ENCODE results near the gene PWWP2B. TPM values are rescaled to one million over a fixed set of nuclear protein-coding genes. Genes with fewer than 3 reads are reported as not detected.
"Not testable (repeated sequence)": the region's sequence is repeated elsewhere in the genome, so short reads cannot be mapped to it uniquely, and the experiment has no call there.

Gene PWWP2B
- total RNA-seq, 5 donors from 2014 or later (not counting 1 experiment from before 2014, with no cell fraction given), result 11.5 to 15.3 (median 13.6) TPM

GRCh38 chr10:132351611-132352010 is 45.4 kb upstream of the PWWP2B start:
- Histone ChIP-seq H3K36me3 (ENCODE audit: control insufficient read depth in 2 of 2, extremely low read depth in 1 of 2, insufficient read depth in 1 of 2, low read length in 1 of 2) (peaks cover 0 to 4% of the 10 kb centered on the region in 2 donors), H3K27me3 (replicated peaks in 1 of 2; ENCODE audit: control insufficient read depth in 2 of 2, extremely low read depth in 1 of 2, insufficient read depth in 2 of 2, low read length in 1 of 2) (no peaks in the 10 kb centered on the region), H3K4me1 (ENCODE audit: control insufficient read depth in 1 of 2, extremely low read depth in 1 of 2, insufficient read depth in 2 of 2, low read length in 2 of 2) (peaks cover 0 to 5% of the 10 kb centered on the region in 2 experiments), H3K27ac (ENCODE audit: low read length) (no peak overlapping the region), H3K9me3 (no peaks in the 10 kb centered on the region), H3K4me3 (ENCODE audit: control insufficient read depth in 1 of 2, extremely low read depth in 1 of 2, low read length in 1 of 2) (no peak overlapping the region)
- Mint-ChIP-seq H3K36me3 (peaks cover 6% of the 10 kb centered on the region), H3K27ac (no peak overlapping the region), H3K4me3 (no peak overlapping the region), H3K4me1 (peaks cover 0 to 3% (median 2%) of the 10 kb centered on the region in 3 donors), H3K27me3 (no peaks in the 10 kb centered on the region), H3K9me3 (no peaks in the 10 kb centered on the region)
- ATAC-seq (replicated peaks in 1 of 4), result no peak
- CTCF ChIA-PET, result no interaction called here
- POLR2A ChIA-PET, result no interaction called here
- no peak for DNase-seq
- WGBS (ENCODE audit: insufficient coverage), result 93% methylated on average over 21 of the region's 25 CpGs

GRCh38 chr10:132352462-132353308 is 44.3 kb upstream of the PWWP2B start:
- 65% methylated on average over 28 of the region's 44 CpGs for WGBS (ENCODE audit: insufficient coverage)
- POLR2A ChIA-PET, result interaction anchor here in 1 of 2 donors (0.6 kb wide), 1 partner anchor 89 kb away, joined by 3 read pairs; no protein-coding TSS in a partner anchor
- H3K4me1 ChIP-seq (ENCODE audit: control insufficient read depth in 1 of 2, extremely low read depth in 1 of 2, insufficient read depth in 2 of 2, low read length in 2 of 2); H3K4me1 Mint-ChIP-seq; H3K27me3 Mint-ChIP-seq; H3K36me3 ChIP-seq (ENCODE audit: control insufficient read depth in 2 of 2, extremely low read depth in 1 of 2, insufficient read depth in 1 of 2, low read length in 1 of 2); H3K27ac Mint-ChIP-seq; CTCF ChIA-PET; H3K9me3 Mint-ChIP-seq; H3K9me3 ChIP-seq; H3K4me3 Mint-ChIP-seq; H3K4me3 ChIP-seq (ENCODE audit: control insufficient read depth in 1 of 2, extremely low read depth in 1 of 2, low read length in 1 of 2); H3K36me3 Mint-ChIP-seq; H3K27ac ChIP-seq (ENCODE audit: low read length); H3K27me3 ChIP-seq (replicated peaks in 1 of 2; ENCODE audit: control insufficient read depth in 2 of 2, extremely low read depth in 1 of 2, insufficient read depth in 2 of 2, low read length in 1 of 2): not testable (repeated sequence)
- DNase-seq, result peak in 34 of 35 experiments; percentile 28 to 84 (median 68)
- peak; percentile 73 to 78 (median 76) for ATAC-seq (replicated peaks in 1 of 4)

GRCh38 chr10:132353456-132354355 is 43.3 kb upstream of the PWWP2B start:
- Histone ChIP-seq H3K4me3 (ENCODE audit: control insufficient read depth in 1 of 2, extremely low read depth in 1 of 2, low read length in 1 of 2) (no peak overlapping the region), H3K27me3 (replicated peaks in 1 of 2; ENCODE audit: control insufficient read depth in 2 of 2, extremely low read depth in 1 of 2, insufficient read depth in 2 of 2, low read length in 1 of 2) (no peaks in the 10 kb centered on the region), H3K9me3 (no peaks in the 10 kb centered on the region), H3K36me3 (ENCODE audit: control insufficient read depth in 2 of 2, extremely low read depth in 1 of 2, insufficient read depth in 1 of 2, low read length in 1 of 2) (peaks cover 0 to 1% of the 10 kb centered on the region in 2 donors), H3K27ac (ENCODE audit: low read length) (no peak overlapping the region), H3K4me1 (ENCODE audit: control insufficient read depth in 1 of 2, extremely low read depth in 1 of 2, insufficient read depth in 2 of 2, low read length in 2 of 2) (peaks cover 0 to 5% of the 10 kb centered on the region in 2 experiments)
- H3K4me3 Mint-ChIP-seq, result no peak overlapping the region
- no peaks in the 10 kb centered on the region for H3K36me3 Mint-ChIP-seq
- ChIA-PET POLR2A (interaction anchor here in 1 of 2 donors (0.6 kb wide), 1 partner anchor 90 kb away, joined by 3 read pairs; no protein-coding TSS in a partner anchor), CTCF (no interaction called here)
- no peak for DNase-seq
- H3K4me1 Mint-ChIP-seq, result peaks cover 0 to 3% (median 2%) of the 10 kb centered on the region in 3 donors
- peak overlapping the region in 1 of 2 donors; percentile 44 for H3K27ac Mint-ChIP-seq
- 92% methylated on average over 17 of the region's 20 CpGs for WGBS (ENCODE audit: insufficient coverage)
- no peaks in the 10 kb centered on the region for H3K9me3 Mint-ChIP-seq
- ATAC-seq (replicated peaks in 1 of 4), result no peak
- H3K27me3 Mint-ChIP-seq, result no peaks in the 10 kb centered on the region

GRCh38 chr10:132354356-132355094 is 42.5 kb upstream of the PWWP2B start:
- POLR2A ChIA-PET, result no interaction called here
- 86% methylated on average over 18 of the region's 32 CpGs for WGBS (ENCODE audit: insufficient coverage)

GRCh38 chr10:132355297-132355696 is 41.7 kb upstream of the PWWP2B start:
- Mint-ChIP-seq H3K27me3 (no peaks in the 10 kb centered on the region), H3K36me3 (no peaks in the 10 kb centered on the region), H3K9me3 (no peaks in the 10 kb centered on the region), H3K27ac (no peak overlapping the region), H3K4me1 (peaks cover 0 to 3% (median 2%) of the 10 kb centered on the region in 3 donors), H3K4me3 (no peak overlapping the region)
- POLR2A ChIA-PET, result no interaction called here
- CTCF ChIA-PET, result no interaction called here
- Histone ChIP-seq H3K27ac (ENCODE audit: low read length) (no peak overlapping the region), H3K9me3 (no peaks in the 10 kb centered on the region), H3K4me3 (ENCODE audit: control insufficient read depth in 1 of 2, extremely low read depth in 1 of 2, low read length in 1 of 2) (no peak overlapping the region), H3K36me3 (ENCODE audit: control insufficient read depth in 2 of 2, extremely low read depth in 1 of 2, insufficient read depth in 1 of 2, low read length in 1 of 2) (no peaks in the 10 kb centered on the region), H3K4me1 (ENCODE audit: control insufficient read depth in 1 of 2, extremely low read depth in 1 of 2, insufficient read depth in 2 of 2, low read length in 2 of 2) (peaks cover 0 to 5% of the 10 kb centered on the region in 2 experiments), H3K27me3 (replicated peaks in 1 of 2; ENCODE audit: control insufficient read depth in 2 of 2, extremely low read depth in 1 of 2, insufficient read depth in 2 of 2, low read length in 1 of 2) (no peaks in the 10 kb centered on the region)
- 95% methylated on average over 16 of the region's 17 CpGs for WGBS (ENCODE audit: insufficient coverage)
- ATAC-seq (replicated peaks in 1 of 4), result no peak
- no peak for DNase-seq

More at GRCh38 chr10:132354356-132355094, 42.5 kb upstream of the PWWP2B start:
- Mint-ChIP-seq H3K4me3 (no peak overlapping the region), H3K27ac (no peak overlapping the region), H3K36me3 (no peaks in the 10 kb centered on the region), H3K4me1 (peaks cover 0 to 3% (median 2%) of the 10 kb centered on the region in 3 donors), H3K27me3 (no peaks in the 10 kb centered on the region), H3K9me3 (no peaks in the 10 kb centered on the region)
- no peaks in the 10 kb centered on the region for H3K9me3 ChIP-seq
- no peaks in the 10 kb centered on the region for H3K36me3 ChIP-seq (ENCODE audit: control insufficient read depth in 2 of 2, extremely low read depth in 1 of 2, insufficient read depth in 1 of 2, low read length in 1 of 2)
- peaks cover 0 to 5% of the 10 kb centered on the region in 2 experiments for H3K4me1 ChIP-seq (ENCODE audit: control insufficient read depth in 1 of 2, extremely low read depth in 1 of 2, insufficient read depth in 2 of 2, low read length in 2 of 2)
- ATAC-seq (replicated peaks in 1 of 4) (no peak), DNase-seq (no peak)
- H3K27ac ChIP-seq (ENCODE audit: low read length), result no peak overlapping the region
- CTCF ChIA-PET, result no interaction called here
- no peak overlapping the region for H3K4me3 ChIP-seq (ENCODE audit: control insufficient read depth in 1 of 2, extremely low read depth in 1 of 2, low read length in 1 of 2)
- H3K27me3 ChIP-seq (replicated peaks in 1 of 2; ENCODE audit: control insufficient read depth in 2 of 2, extremely low read depth in 1 of 2, insufficient read depth in 2 of 2, low read length in 1 of 2), result no peaks in the 10 kb centered on the region

GRCh38 chr10:132355754-132356153 is 41.2 kb upstream of the PWWP2B start:
- H3K9me3 ChIP-seq, result no peaks in the 10 kb centered on the region
- DNase-seq (peak in 1 of 35 experiments; percentile 22), ATAC-seq (replicated peaks in 1 of 4) (no peak)
- H3K4me3 ChIP-seq (ENCODE audit: control insufficient read depth in 1 of 2, extremely low read depth in 1 of 2, low read length in 1 of 2), result no peak overlapping the region
- Mint-ChIP-seq H3K27ac (no peak overlapping the region), H3K27me3 (no peaks in the 10 kb centered on the region), H3K9me3 (no peaks in the 10 kb centered on the region), H3K36me3 (no peaks in the 10 kb centered on the region), H3K4me1 (peaks cover 0 to 3% (median 2%) of the 10 kb centered on the region in 3 donors), H3K4me3 (no peak overlapping the region)
- no peaks in the 10 kb centered on the region for H3K27me3 ChIP-seq (replicated peaks in 1 of 2; ENCODE audit: control insufficient read depth in 2 of 2, extremely low read depth in 1 of 2, insufficient read depth in 2 of 2, low read length in 1 of 2)
- POLR2A ChIA-PET, result interaction anchor here in 1 of 2 donors (0.6 kb wide), 1 partner anchor 25 kb away, joined by 3 read pairs; no protein-coding TSS in a partner anchor
- H3K4me1 ChIP-seq (ENCODE audit: control insufficient read depth in 1 of 2, extremely low read depth in 1 of 2, insufficient read depth in 2 of 2, low read length in 2 of 2), result peaks cover 0 to 5% of the 10 kb centered on the region in 2 experiments
- H3K36me3 ChIP-seq (ENCODE audit: control insufficient read depth in 2 of 2, extremely low read depth in 1 of 2, insufficient read depth in 1 of 2, low read length in 1 of 2), result no peaks in the 10 kb centered on the region
- H3K27ac ChIP-seq (ENCODE audit: low read length), result no peak overlapping the region
- CTCF ChIA-PET, result no interaction called here
- WGBS (ENCODE audit: insufficient coverage), result 94% methylated on average over 10 of the region's 13 CpGs

Data from T-cell (primary cell).